ENCODE data around the gene METTL3.
A peak's percentile ranks its signal among the peaks of the same experiment; 100 is the strongest.

Gene METTL3

DNA sequence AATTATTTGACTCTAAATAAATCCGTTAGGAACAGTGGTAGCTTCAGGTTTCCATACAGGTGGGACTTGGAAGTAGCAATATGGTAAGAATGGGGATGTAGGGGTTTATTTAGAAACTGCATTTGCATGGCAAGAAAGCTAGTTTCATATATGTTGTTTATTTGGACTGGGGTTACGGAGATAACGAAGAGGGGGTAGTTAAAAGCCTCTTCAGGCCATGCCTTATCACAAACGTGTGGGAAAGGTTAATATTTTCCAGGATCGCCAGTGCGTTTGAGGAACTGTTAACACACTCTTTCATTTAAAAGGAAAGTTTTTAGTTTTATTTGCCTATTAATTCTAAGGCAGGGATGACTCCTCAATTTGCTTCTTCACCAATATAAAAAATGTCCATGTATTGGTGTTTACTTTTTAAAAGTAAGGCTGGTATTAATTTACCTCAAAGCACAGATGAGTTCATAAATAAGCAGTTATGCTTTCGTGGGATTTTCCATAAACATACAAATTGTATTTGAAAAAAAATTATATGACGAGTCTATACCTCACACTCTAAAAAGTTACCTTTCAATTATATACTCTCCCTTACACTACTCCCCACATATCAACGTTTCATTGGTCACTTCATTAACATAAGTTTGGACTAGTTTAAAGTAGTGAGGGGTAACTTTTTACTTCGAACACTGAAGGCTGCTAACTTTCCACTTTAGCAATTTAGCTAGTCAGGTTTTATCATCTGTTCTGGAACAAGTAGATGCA, 35.2 kb downstream of the METTL3 start:
- H3K4me3 ChIP-seq (ENCODE audit: low read depth, low read length): peak overlapping the region; percentile 55
- TF ChIP-seq, protein P1, sequence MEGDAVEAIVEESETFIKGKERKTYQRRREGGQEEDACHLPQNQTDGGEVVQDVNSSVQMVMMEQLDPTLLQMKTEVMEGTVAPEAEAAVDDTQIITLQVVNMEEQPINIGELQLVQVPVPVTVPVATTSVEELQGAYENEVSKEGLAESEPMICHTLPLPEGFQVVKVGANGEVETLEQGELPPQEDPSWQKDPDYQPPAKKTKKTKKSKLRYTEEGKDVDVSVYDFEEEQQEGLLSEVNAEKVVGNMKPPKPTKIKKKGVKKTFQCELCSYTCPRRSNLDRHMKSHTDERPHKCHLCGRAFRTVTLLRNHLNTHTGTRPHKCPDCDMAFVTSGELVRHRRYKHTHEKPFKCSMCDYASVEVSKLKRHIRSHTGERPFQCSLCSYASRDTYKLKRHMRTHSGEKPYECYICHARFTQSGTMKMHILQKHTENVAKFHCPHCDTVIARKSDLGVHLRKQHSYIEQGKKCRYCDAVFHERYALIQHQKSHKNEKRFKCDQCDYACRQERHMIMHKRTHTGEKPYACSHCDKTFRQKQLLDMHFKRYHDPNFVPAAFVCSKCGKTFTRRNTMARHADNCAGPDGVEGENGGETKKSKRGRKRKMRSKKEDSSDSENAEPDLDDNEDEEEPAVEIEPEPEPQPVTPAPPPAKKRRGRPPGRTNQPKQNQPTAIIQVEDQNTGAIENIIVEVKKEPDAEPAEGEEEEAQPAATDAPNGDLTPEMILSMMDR (IDR thresholded peaks at IDR 0.05; ENCODE audit: borderline replicate concordance, insufficient read depth, low read depth, low read length): no peak

DNA sequence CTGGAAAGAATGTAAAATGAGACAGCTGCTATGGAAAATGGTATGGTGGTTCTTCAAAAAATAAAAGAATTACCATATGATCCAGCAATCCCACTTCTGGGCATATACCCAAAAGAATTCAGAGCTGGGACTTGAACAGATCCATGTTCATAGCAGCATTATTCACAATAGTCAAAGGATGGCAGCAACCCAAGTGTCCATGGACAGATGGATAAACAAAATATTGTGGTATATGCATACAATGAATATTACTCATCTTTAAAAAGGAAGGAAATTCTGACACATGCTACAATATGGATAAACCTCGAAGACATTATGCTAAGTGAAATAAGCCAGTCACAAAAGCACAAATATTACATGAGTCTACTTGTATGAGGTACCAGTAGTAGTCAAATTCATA, 43.5 kb downstream of the METTL3 start:
- no peak overlapping the region for H3K4me3 ChIP-seq (ENCODE audit: low read depth, low read length)

DNA sequence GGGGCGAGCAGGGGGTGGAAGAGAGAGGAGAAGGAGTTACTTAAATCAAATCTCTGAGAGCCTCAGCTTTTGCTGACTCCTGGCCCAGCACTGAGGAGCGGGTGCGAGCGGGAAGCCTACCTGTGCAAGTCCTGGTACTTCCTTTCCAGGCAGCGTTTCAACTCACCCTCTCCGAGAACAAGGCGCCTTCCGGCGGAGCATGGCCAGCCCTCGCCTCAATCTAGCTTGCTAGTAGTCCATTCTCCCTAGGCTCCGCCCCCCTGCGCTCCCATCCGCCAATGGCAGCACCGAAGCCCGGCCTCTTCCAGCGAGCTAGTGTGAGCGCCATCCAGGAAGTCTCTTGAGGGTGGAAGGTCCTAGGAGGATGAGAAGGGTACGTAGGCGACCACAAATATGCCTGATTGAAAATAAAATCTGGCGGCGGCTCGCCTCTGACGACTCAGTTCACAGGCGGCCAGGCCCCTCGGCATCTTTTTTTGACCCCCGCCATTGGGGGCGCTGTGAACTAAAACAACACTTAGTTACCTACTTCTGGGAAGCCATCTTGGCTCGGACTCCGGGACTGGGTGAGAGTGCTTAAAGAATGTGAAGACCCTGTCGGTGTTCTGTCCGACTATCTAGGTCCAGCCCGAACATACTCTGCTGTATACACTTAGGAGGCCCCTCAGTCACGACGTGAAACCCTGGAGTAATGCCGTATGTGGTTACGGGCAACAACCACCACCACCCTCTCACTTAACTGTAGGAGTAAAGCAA, 55.0 kb downstream of the METTL3 start, which contains the start of gene CHD8:
CHD8 (minus strand) TSS at position 212 of the 756 bp plus-strand sequence. CDS start 24,480 bp downstream, outside the sequence.
- TF ChIP-seq, protein P1 (IDR thresholded peaks at IDR 0.05; ENCODE audit: borderline replicate concordance, insufficient read depth, low read depth, low read length): peak; percentile 66
- peak within 1 kb of the TSS; percentile 73 for H3K4me3 ChIP-seq (ENCODE audit: low read depth, low read length)

More for the DNA sequence above, 43.5 kb downstream of the METTL3 start:
- TF ChIP-seq, protein P1 (IDR thresholded peaks at IDR 0.05; ENCODE audit: borderline replicate concordance, insufficient read depth, low read depth, low read length): no peak

DNA sequence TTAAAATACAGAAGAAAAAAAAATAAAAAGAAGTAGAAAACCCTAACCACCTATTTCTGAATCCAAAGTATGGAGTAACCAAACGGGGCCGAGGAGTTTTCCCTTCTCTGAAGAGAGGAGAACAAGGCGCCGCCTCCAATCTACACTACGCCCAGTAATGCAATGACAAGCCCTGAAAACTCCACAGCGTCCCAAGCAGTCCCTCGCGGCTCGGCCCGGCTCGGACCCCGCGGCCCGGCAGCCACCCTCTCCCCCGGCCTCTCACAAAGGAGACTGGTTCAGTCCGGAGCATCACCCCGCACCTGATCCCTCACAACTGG, 55.6 kb downstream of the METTL3 start:
- H3K4me3 ChIP-seq (ENCODE audit: low read depth, low read length): peak overlapping the region; percentile 73
- TF ChIP-seq, protein P1 (IDR thresholded peaks at IDR 0.05; ENCODE audit: borderline replicate concordance, insufficient read depth, low read depth, low read length): no peak

DNA sequence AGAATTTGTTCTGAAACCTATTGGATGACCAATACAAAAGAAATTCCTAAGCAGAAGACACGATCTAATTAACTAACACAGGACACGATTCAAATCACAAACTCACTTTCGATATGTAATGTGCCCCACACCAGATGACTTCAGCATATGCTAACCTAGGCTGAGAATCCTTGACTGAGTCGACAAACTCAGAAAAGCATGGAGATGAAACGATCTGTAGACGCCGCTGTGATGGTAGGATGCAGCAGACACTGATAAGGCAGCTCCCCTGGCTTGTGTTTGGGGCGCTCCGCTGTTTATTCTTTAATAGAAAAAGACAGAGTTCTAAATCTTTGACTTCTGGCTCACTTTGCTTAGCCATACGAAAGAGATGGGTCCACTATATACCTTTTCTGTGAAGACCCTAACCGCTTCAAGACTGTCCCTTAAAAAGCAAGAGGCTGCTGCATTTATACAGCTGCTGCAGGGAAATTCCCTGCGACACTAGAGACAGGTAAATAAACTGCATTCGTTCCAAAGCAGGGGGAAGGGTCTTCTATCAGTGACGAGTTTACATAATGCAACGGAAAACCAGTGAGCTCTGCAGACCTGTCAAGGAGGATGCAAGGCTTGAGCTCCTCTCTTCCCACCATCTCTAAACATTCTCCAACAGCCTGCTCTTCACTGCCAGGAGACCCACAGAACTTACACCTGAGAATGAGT, 56.1 kb downstream of the METTL3 start:
- peak overlapping the region; percentile 73 for H3K4me3 ChIP-seq (ENCODE audit: low read depth, low read length)
- TF ChIP-seq, protein P1 (IDR thresholded peaks at IDR 0.05; ENCODE audit: borderline replicate concordance, insufficient read depth, low read depth, low read length): no peak

DNA sequence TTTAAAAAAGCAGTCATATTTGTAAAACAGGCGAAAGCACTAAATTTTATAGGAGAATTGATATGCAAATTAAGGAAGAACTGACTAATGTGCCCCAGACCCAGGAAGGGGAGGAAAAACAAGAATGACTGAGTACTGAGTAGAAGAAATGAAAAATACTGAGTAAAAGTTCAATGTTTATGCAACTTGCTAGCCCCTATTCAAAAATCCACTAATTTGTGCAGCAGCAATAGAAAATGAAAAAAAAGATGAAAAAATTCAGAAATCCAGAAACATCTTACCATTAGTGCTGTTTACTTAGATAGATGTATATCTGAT, 61.3 kb downstream of the METTL3 start:
- H3K4me3 ChIP-seq (ENCODE audit: low read depth, low read length): no peak overlapping the region
- TF ChIP-seq, protein P1 (IDR thresholded peaks at IDR 0.05; ENCODE audit: borderline replicate concordance, insufficient read depth, low read depth, low read length): no peak
